Measurements from ENCODE around the gene TENM3.

DNA sequence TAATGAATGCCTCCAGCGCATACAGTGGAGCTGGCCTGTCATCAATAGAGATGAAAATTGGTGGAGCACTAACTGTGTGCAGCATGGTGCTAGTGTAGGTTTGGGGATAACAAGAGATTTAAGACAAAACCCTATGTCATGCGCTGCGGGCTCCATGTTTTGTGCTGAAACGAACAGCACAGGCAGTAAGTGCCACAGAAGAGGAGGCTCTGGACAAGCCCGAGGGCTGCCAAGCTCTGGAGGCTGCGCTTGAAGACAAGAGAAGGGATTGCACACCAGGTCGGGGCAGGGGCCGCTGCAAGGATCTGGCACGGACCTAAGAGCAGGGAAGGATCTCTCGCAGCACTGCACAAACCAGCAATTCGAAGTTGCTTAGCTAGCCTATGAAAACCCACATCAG lies 35.5 kb downstream of the TENM3 start:
- TF ChIP-seq, protein P1, sequence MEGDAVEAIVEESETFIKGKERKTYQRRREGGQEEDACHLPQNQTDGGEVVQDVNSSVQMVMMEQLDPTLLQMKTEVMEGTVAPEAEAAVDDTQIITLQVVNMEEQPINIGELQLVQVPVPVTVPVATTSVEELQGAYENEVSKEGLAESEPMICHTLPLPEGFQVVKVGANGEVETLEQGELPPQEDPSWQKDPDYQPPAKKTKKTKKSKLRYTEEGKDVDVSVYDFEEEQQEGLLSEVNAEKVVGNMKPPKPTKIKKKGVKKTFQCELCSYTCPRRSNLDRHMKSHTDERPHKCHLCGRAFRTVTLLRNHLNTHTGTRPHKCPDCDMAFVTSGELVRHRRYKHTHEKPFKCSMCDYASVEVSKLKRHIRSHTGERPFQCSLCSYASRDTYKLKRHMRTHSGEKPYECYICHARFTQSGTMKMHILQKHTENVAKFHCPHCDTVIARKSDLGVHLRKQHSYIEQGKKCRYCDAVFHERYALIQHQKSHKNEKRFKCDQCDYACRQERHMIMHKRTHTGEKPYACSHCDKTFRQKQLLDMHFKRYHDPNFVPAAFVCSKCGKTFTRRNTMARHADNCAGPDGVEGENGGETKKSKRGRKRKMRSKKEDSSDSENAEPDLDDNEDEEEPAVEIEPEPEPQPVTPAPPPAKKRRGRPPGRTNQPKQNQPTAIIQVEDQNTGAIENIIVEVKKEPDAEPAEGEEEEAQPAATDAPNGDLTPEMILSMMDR (conservative IDR thresholded peaks at IDR 0.05; ENCODE audit: low read depth, low read length) = no peak
- TF ChIP-seq EZH2phosphoT487 (IDR thresholded peaks at IDR 0.05; ENCODE audit: borderline replicate concordance, low read length) (no peak), EZH2 (IDR thresholded peaks at IDR 0.05; ENCODE audit: low read length, unreplicated experiment) (no peak)
